ENCODE results near the gene SPRYD7.
"Not testable (repeated sequence)": the region's sequence is repeated elsewhere in the genome, so short reads cannot be mapped to it uniquely, and the experiment has no call there.

SPRYD7 gene

DNA sequence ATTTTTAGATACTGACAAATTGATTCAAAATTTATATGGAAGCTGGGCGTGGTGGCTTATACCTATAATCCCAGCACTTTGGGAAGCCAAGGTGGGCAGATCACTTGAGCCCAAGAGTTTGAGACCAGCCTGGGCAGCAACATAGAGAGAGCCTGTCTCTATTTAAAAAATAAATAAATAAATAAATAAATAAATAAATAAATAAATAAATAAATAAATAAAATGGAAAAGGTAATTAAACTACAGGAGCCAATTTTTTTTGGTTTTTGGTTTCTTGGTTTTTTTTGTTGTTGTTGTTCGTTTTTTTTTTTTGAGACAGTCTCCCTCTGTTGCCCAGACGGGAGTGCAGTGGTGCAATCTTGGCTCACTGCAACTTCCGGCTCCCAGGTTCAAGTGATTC is 31.3 kb upstream of the SPRYD7 start:
- DNase-seq (ENCODE audit: low read depth, low spot score): no peak
- Histone ChIP-seq H3K36me3 (ENCODE audit: insufficient read depth, low read length) (no peaks in the 10 kb centered on the region; the same call in 1 of the 2 replicates), H3K9ac (ENCODE audit: insufficient read length) (no peak overlapping the region), H3K4me3 (no peak overlapping the region), H3K9me3 (ENCODE audit: low read depth, low read length) (peaks cover 3% of the 10 kb centered on the region; the same call in 1 of the 2 replicates), H3K27ac (no peak overlapping the region)
- TF ChIP-seq EZH2 (IDR thresholded peaks at IDR 0.05): no peak
- TF ChIP-seq POLR2AphosphoS5 (IDR thresholded peaks at IDR 0.05; ENCODE audit: borderline replicate concordance, low read depth, low read length): no peak
- TF ChIP-seq FOXP2 (optimal IDR thresholded peaks at IDR 0.05; ENCODE audit: control extremely low read depth, extremely low read length, insufficient read depth): no peak

DNA sequence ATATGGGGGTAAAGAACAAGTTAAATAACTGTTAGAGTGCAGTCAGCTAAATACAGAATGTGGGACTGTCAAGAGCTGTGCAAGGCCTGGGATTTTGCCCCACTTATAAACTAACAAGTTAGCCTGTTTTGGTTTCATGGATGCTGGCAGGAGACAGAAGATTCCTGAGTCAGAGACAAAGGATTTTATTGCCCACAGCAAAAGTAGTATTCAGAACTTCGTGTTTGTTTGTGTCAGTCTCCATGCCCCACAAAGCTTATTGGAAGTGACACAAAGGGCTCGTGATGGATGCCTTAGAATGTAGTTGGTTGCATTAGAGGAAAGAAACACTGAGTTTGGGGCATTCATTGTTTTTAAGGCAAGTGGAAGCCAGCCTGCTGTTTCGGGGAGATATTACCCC is 22.2 kb upstream of the SPRYD7 start:
- DNase-seq (ENCODE audit: low read depth, low spot score): no peak
- Histone ChIP-seq H3K36me3 (ENCODE audit: insufficient read depth, low read length) (no peaks in the 10 kb centered on the region), H3K9ac (ENCODE audit: insufficient read length) (no peak overlapping the region), H3K9me3 (ENCODE audit: low read depth, low read length) (no peaks in the 10 kb centered on the region), H3K4me3 (no peak overlapping the region), H3K27ac (no peak overlapping the region)
- no peak for TF ChIP-seq FOXP2 (optimal IDR thresholded peaks at IDR 0.05; ENCODE audit: control extremely low read depth, extremely low read length, insufficient read depth)
- TF ChIP-seq EZH2 (IDR thresholded peaks at IDR 0.05): no peak
- no peak for TF ChIP-seq POLR2AphosphoS5 (IDR thresholded peaks at IDR 0.05; ENCODE audit: borderline replicate concordance, low read depth, low read length)

DNA sequence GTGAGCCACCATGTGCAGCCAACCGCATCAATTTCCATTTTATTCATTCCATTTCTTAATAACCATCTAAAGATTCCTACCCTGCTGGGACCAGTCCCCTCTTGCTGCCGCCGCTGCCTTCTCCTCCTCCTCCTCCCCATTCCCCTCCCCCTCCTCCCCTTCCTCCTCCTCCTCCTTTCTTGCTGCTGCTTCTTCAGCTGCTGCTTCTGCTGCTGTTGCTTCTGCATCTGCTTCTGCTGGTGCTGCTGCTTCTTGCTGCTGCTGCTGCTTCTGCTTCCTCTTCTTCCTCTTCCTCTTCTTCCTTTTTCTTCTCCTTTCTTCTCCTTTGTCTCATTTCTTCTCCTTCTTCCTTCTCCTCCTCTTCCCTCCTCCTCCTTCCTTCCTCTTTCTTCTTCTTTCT is 20.0 kb upstream of the SPRYD7 start:
- Histone ChIP-seq H3K9ac (ENCODE audit: insufficient read length) (no peak overlapping the region), H3K4me3 (no peak overlapping the region), H3K9me3 (ENCODE audit: low read depth, low read length) (no peaks in the 10 kb centered on the region), H3K36me3 (ENCODE audit: insufficient read depth, low read length) (no peaks in the 10 kb centered on the region), H3K27ac (no peak overlapping the region)
- no peak for DNase-seq (ENCODE audit: low read depth, low spot score)
- TF ChIP-seq FOXP2 (optimal IDR thresholded peaks at IDR 0.05; ENCODE audit: control extremely low read depth, extremely low read length, insufficient read depth) (no peak), POLR2AphosphoS5 (IDR thresholded peaks at IDR 0.05; ENCODE audit: borderline replicate concordance, low read depth, low read length) (no peak), EZH2 (IDR thresholded peaks at IDR 0.05) (no peak)

DNA sequence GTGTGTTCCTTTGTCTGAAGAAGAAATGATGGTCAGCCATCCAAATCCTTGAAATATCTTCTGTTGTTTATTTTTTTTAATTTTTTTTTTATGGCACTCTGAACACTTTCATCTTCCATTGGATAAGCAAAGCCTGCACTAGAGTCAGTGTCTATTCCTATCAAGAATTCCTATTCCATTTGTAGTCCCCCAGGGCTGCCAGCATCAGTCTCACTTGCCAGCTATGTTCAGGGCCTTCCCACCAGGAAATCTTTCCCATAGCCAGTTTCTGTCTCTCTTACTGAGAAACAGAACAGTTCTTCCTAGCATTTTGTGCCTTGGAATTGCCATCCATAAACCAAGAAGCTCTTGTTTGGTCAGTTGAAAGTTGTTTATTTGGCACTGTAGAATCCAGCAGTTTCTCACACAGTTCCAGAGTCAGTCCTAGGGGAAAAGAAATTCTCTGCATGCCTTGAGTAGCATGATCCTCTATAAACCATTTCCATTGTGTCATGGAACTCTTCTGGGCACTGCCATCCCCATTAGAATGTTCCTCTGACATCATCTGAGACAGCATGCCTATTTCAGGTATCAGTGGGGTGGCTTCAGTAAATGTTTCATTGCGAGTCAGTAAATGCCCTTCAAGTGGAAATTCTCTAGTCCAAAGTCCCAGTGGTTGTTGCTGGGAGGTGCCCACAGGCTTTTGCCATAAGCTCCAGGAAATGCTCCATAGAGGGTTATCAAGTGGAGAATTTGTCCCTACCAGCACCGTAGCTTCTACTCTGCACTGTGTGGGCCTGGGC is 18.7 kb upstream of the SPRYD7 start:
- DNase-seq (ENCODE audit: low read depth, low spot score): no peak
- TF ChIP-seq EZH2 (IDR thresholded peaks at IDR 0.05): no peak
- no peak for TF ChIP-seq POLR2AphosphoS5 (IDR thresholded peaks at IDR 0.05; ENCODE audit: borderline replicate concordance, low read depth, low read length)
- no peak for TF ChIP-seq FOXP2 (optimal IDR thresholded peaks at IDR 0.05; ENCODE audit: control extremely low read depth, extremely low read length, insufficient read depth)

DNA sequence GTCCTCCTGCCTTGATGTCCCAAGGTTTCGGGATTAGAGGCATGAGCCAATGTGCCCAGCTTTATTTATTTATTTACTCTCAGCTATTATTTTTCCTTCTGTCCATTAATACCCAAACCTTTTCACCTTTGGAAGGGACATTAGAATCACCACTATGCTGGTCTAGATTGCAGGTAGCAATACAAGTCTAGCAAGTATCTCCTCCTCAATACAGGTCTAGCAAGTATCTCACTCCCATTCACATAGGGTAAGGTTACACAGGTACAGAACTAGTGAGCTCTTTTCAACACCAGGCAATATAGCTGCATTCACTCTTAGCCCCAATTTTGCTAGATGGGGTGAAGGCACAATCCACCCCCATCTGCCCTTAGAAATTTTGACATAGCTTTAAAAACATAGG is 17.4 kb upstream of the SPRYD7 start:
- no peak overlapping the region for H3K27ac ChIP-seq
- no peak overlapping the region for H3K4me3 ChIP-seq
- no peaks in the 10 kb centered on the region for H3K9me3 ChIP-seq (ENCODE audit: low read depth, low read length)
- TF ChIP-seq EZH2 (IDR thresholded peaks at IDR 0.05) (no peak), FOXP2 (optimal IDR thresholded peaks at IDR 0.05; ENCODE audit: control extremely low read depth, extremely low read length, insufficient read depth) (no peak), POLR2AphosphoS5 (IDR thresholded peaks at IDR 0.05; ENCODE audit: borderline replicate concordance, low read depth, low read length) (no peak)
- H3K36me3 ChIP-seq (ENCODE audit: insufficient read depth, low read length): no peaks in the 10 kb centered on the region
- DNase-seq (ENCODE audit: low read depth, low spot score): no peak
- H3K9ac ChIP-seq (ENCODE audit: insufficient read length): no peak overlapping the region

More for the DNA sequence above, 18.7 kb upstream of the SPRYD7 start:
- no peak overlapping the region for H3K9ac ChIP-seq (ENCODE audit: insufficient read length)
- H3K9me3 ChIP-seq (ENCODE audit: low read depth, low read length): no peaks in the 10 kb centered on the region
- no peak overlapping the region for H3K27ac ChIP-seq
- no peaks in the 10 kb centered on the region for H3K36me3 ChIP-seq (ENCODE audit: insufficient read depth, low read length)
- no peak overlapping the region for H3K4me3 ChIP-seq

DNA sequence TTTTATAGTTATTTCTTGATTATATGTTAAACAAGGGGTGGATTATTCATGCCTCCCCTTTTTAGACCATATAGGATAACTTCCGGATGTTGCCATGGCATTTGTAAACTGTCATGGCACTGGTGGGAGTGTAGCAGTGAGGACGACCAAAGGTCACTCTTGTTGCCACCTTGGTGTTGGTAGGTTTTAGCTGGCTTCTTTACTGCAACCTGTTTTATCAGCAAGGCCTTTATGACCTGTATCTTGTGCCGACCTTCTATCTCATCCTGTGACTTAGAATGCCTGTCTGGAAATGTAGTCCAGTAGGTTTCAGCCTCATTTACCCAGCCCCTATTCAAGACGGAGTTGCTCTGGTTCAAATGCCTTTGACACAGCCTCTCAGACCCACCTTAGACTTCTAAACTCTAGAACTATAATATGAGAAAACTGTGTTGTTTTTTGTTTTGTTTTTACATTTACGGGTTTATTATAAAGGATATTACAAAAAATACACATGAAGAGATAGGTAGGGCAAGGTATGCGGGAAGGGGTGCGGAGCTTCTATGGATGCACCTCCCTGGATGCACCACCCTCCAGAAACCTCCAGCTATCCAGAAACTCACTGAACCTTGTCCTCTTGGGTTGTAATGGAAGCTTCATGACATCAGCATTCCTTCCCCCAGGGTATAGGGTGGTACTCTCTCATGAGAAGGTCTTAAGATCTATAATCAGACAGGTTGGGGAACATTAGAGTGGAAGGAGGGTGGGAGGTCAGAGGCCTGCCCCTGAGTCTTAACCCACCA is 15.8 kb upstream of the SPRYD7 start:
- no peak for TF ChIP-seq EZH2 (IDR thresholded peaks at IDR 0.05)
- TF ChIP-seq FOXP2 (optimal IDR thresholded peaks at IDR 0.05; ENCODE audit: control extremely low read depth, extremely low read length, insufficient read depth): no peak
- DNase-seq (ENCODE audit: low read depth, low spot score): no peak

DNA sequence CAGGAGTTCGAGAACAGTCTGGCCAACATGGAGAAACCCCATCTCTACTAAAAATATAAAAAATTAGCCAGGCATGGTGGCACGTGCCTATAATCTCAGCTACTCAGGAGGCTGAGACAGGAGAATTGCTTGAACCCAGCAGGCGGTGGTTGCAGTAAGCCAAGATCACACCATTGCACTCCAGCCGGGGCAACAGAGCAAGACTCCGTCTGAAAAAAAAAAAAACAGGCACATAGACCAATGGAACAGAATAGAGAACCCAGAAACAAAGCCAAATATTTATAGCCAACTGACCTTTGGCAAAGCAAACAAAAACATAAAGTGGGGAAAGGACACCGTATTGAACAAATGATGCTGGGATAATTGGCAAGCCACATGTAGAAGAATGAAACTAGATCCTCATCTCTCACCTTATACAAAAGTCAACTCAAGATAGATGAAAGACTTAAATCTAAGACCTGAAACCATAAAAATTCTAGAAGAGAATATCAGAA is 12.7 kb upstream of the SPRYD7 start:
- H3K27ac ChIP-seq; H3K9ac ChIP-seq (ENCODE audit: insufficient read length); H3K36me3 ChIP-seq (ENCODE audit: insufficient read depth, low read length); H3K9me3 ChIP-seq (ENCODE audit: low read depth, low read length); DNase-seq (ENCODE audit: low read depth, low spot score); H3K4me3 ChIP-seq: not testable (repeated sequence)

More for the DNA sequence above, 15.8 kb upstream of the SPRYD7 start:
- Histone ChIP-seq H3K9me3 (ENCODE audit: low read depth, low read length) (no peaks in the 10 kb centered on the region), H3K36me3 (ENCODE audit: insufficient read depth, low read length) (no peaks in the 10 kb centered on the region), H3K4me3 (no peak overlapping the region), H3K27ac (no peak overlapping the region), H3K9ac (ENCODE audit: insufficient read length) (no peak overlapping the region)

DNA sequence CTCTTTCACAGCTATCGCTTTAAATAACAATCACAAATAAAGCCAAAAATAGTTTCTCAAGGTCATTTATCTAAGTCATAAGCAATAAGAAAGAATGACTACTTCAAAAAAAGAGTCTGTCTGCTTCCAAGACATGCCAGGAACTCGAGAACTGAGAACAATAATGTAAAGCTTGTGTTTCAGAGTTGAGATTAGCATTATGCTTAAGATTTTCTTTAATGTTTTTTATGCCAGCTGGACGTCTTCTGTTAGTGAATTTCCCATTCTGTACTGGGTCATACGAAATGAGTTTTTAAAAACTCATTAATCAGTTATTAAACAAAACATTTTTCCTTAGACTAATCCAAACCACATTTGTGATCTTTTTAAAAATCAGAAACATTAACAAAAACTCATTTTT is 3.2 kb upstream of the SPRYD7 start:
- Histone ChIP-seq H3K27ac (no peak overlapping the region), H3K9ac (ENCODE audit: insufficient read length) (no peak overlapping the region), H3K36me3 (ENCODE audit: insufficient read depth, low read length) (no peaks in the 10 kb centered on the region), H3K9me3 (ENCODE audit: low read depth, low read length) (no peaks in the 10 kb centered on the region), H3K4me3 (no peak overlapping the region)
- TF ChIP-seq POLR2AphosphoS5 (IDR thresholded peaks at IDR 0.05; ENCODE audit: borderline replicate concordance, low read depth, low read length) (no peak), FOXP2 (optimal IDR thresholded peaks at IDR 0.05; ENCODE audit: control extremely low read depth, extremely low read length, insufficient read depth) (no peak), EZH2 (IDR thresholded peaks at IDR 0.05) (no peak)
- no peak for DNase-seq (ENCODE audit: low read depth, low spot score)
